ENCODE measurements around the gene LBH. TPM values are rescaled to one million over a fixed set of nuclear protein-coding genes. Genes with fewer than 3 reads are reported as not detected.

LBH gene
- total RNA-seq, 2 experiments from 2014 or later = 3.0 to 3.7 TPM

GRCh38 chr2:30237966-30238800, 6.8 kb downstream of the LBH start:
- BruUV-seq (replicated peaks) = no TSS peak

GRCh38 chr2:30239308-30239985, 8.1 kb downstream of the LBH start:
- DNase-seq (ENCODE audit: low spot score) = peak; percentile 78
- H4K20me1 ChIP-seq (ENCODE audit: insufficient read depth, low read length) = no peaks in the 10 kb centered on the region
- H3K4me2 ChIP-seq (ENCODE audit: low read length) = no peak overlapping the region
- H3K4me1 ChIP-seq (ENCODE audit: insufficient read depth, low read length, poor library complexity, severe bottlenecking) = no peaks in the 10 kb centered on the region
- intact Hi-C loops (cut with micrococcal nuclease; ENCODE audit: unreplicated experiment) = loop anchor here (1.0 kb wide), 1 partner anchor 95 kb away; no protein-coding TSS in a partner anchor
- no peaks in the 10 kb centered on the region for H3K79me2 ChIP-seq (ENCODE audit: insufficient read depth, low read depth, low read length)
- CTCF ChIA-PET (ENCODE audit: unreplicated experiment) = interaction anchor here (0.6 to 1.3 kb wide), 6 partner anchors 11 to 169 kb away, joined by 3 to 4 read pairs (median 3); no protein-coding TSS in a partner anchor
- no peaks in the 10 kb centered on the region for H3K36me3 ChIP-seq (ENCODE audit: insufficient read depth, low read length)
- TF ChIP-seq CTCF (conservative IDR thresholded peaks at IDR 0.05; ENCODE audit: low read length) (peak; percentile 92), EZH2phosphoT487 (IDR thresholded peaks at IDR 0.05; ENCODE audit: borderline replicate concordance, low read depth, low read length) (no peak)
- H3K9me3 ChIP-seq (ENCODE audit: low read length) = no peaks in the 10 kb centered on the region
- H3K4me3 ChIP-seq (ENCODE audit: low read depth, low read length, poor library complexity, severe bottlenecking) = no peak overlapping the region
- POLR2A ChIA-PET = interaction anchor here (0.6 to 1.1 kb wide), 2 partner anchors 13 to 1828 kb away, joined by 3 to 4 read pairs; no protein-coding TSS in a partner anchor
- no TSS peak for BruUV-seq (replicated peaks)
- H2AFZ ChIP-seq (ENCODE audit: low read length) = no peak overlapping the region; the same call in 1 of the 2 replicates
- no peaks in the 10 kb centered on the region for H3K9me2 ChIP-seq (ENCODE audit: insufficient read depth, low read length)
- no peak overlapping the region for H3K27ac ChIP-seq (ENCODE audit: low read depth, low read length, poor library complexity, severe bottlenecking)

More at GRCh38 chr2:30237966-30238800, 6.8 kb downstream of the LBH start:
- Histone ChIP-seq H3K9me3 (ENCODE audit: low read length) (no peaks in the 10 kb centered on the region), H3K4me2 (ENCODE audit: low read length) (no peak overlapping the region), H3K4me1 (ENCODE audit: insufficient read depth, low read length, poor library complexity, severe bottlenecking) (no peaks in the 10 kb centered on the region), H4K20me1 (ENCODE audit: insufficient read depth, low read length) (no peaks in the 10 kb centered on the region), H2AFZ (ENCODE audit: low read length) (no peak overlapping the region), H3K36me3 (ENCODE audit: insufficient read depth, low read length) (no peaks in the 10 kb centered on the region), H3K4me3 (ENCODE audit: low read depth, low read length, poor library complexity, severe bottlenecking) (no peak overlapping the region), H3K79me2 (ENCODE audit: insufficient read depth, low read depth, low read length) (no peaks in the 10 kb centered on the region), H3K9me2 (ENCODE audit: insufficient read depth, low read length) (no peaks in the 10 kb centered on the region), H3K27ac (ENCODE audit: low read depth, low read length, poor library complexity, severe bottlenecking) (no peak overlapping the region)
- no peak for DNase-seq (ENCODE audit: low spot score)
- CTCF ChIA-PET (ENCODE audit: unreplicated experiment) = interaction anchor here (1.3 kb wide), 1 partner anchor 12 kb away, joined by 4 read pairs; no protein-coding TSS in a partner anchor
- POLR2A ChIA-PET = interaction anchor here (1.3 kb wide), 2 partner anchors 10 to 45 kb away, joined by 3 to 5 read pairs; no protein-coding TSS in a partner anchor
- TF ChIP-seq CTCF (conservative IDR thresholded peaks at IDR 0.05; ENCODE audit: low read length) (no peak), EZH2phosphoT487 (IDR thresholded peaks at IDR 0.05; ENCODE audit: borderline replicate concordance, low read depth, low read length) (no peak)
- intact Hi-C loops (cut with micrococcal nuclease; ENCODE audit: unreplicated experiment) = no loop called here

Data from OCI-LY7 (cell line).